ENCODE results near the gene HTR5A. TPM values are rescaled to one million over a fixed set of nuclear protein-coding genes. Genes with fewer than 3 reads are reported as not detected.

The HTR5A gene
- total and polyA plus RNA-seq, 2 experiments from 2014 or later: not detected

DNA sequence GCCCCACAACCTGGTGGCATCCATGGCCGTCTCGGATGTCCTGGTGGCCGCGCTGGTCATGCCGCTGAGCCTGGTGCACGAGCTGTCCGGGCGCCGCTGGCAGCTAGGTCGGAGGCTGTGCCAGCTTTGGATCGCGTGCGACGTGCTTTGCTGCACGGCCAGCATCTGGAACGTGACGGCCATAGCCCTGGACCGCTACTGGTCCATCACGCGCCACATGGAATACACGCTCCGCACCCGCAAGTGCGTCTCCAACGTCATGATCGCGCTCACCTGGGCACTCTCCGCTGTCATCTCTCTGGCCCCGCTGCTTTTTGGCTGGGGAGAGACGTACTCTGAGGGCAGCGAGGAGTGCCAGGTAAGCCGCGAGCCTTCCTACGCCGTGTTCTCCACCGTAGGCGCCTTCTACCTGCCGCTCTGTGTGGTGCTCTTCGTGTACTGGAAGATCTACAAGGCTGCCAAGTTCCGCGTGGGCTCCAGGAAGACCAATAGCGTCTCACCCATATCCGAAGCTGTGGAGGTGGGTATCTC is 1.1 kb downstream of the HTR5A start (continued):
- TF ChIP-seq, protein P1, sequence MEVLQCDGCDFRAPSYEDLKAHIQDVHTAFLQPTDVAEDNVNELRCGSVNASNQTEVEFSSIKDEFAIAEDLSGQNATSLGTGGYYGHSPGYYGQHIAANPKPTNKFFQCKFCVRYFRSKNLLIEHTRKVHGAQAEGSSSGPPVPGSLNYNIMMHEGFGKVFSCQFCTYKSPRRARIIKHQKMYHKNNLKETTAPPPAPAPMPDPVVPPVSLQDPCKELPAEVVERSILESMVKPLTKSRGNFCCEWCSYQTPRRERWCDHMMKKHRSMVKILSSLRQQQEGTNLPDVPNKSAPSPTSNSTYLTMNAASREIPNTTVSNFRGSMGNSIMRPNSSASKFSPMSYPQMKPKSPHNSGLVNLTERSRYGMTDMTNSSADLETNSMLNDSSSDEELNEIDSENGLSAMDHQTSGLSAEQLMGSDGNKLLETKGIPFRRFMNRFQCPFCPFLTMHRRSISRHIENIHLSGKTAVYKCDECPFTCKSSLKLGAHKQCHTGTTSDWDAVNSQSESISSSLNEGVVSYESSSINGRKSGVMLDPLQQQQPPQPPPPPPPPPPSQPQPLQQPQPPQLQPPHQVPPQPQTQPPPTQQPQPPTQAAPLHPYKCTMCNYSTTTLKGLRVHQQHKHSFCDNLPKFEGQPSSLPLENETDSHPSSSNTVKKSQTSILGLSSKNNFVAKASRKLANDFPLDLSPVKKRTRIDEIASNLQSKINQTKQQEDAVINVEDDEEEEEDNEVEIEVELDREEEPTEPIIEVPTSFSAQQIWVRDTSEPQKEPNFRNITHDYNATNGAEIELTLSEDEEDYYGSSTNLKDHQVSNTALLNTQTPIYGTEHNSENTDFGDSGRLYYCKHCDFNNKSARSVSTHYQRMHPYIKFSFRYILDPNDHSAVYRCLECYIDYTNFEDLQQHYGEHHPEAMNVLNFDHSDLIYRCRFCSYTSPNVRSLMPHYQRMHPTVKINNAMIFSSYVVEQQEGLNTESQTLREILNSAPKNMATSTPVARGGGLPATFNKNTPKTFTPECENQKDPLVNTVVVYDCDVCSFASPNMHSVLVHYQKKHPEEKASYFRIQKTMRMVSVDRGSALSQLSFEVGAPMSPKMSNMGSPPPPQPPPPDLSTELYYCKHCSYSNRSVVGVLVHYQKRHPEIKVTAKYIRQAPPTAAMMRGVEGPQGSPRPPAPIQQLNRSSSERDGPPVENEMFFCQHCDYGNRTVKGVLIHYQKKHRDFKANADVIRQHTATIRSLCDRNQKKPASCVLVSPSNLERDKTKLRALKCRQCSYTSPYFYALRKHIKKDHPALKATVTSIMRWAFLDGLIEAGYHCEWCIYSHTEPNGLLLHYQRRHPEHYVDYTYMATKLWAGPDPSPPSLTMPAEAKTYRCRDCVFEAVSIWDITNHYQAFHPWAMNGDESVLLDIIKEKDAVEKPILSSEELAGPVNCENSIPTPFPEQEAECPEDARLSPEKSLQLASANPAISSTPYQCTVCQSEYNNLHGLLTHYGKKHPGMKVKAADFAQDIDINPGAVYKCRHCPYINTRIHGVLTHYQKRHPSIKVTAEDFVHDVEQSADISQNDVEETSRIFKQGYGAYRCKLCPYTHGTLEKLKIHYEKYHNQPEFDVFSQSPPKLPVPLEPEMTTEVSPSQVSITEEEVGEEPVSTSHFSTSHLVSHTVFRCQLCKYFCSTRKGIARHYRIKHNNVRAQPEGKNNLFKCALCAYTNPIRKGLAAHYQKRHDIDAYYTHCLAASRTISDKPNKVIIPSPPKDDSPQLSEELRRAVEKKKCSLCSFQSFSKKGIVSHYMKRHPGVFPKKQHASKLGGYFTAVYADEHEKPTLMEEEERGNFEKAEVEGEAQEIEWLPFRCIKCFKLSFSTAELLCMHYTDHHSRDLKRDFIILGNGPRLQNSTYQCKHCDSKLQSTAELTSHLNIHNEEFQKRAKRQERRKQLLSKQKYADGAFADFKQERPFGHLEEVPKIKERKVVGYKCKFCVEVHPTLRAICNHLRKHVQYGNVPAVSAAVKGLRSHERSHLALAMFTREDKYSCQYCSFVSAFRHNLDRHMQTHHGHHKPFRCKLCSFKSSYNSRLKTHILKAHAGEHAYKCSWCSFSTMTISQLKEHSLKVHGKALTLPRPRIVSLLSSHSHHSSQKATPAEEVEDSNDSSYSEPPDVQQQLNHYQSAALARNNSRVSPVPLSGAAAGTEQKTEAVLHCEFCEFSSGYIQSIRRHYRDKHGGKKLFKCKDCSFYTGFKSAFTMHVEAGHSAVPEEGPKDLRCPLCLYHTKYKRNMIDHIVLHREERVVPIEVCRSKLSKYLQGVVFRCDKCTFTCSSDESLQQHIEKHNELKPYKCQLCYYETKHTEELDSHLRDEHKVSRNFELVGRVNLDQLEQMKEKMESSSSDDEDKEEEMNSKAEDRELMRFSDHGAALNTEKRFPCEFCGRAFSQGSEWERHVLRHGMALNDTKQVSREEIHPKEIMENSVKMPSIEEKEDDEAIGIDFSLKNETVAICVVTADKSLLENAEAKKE (CRISPR knock-in tag; IDR thresholded peaks at IDR 0.05): no peak
- TF ChIP-seq EZH2 (IDR thresholded peaks at IDR 0.05; ENCODE audit: low read depth, unreplicated experiment) (no peak), POLR2AphosphoS5 (IDR thresholded peaks at IDR 0.05; ENCODE audit: low read depth) (no peak), ZNF114 (CRISPR knock-in tag; IDR thresholded peaks at IDR 0.05) (no peak), JUNB (IDR thresholded peaks at IDR 0.05; ENCODE audit: unreplicated experiment) (no peak), EZH2phosphoT487 (IDR thresholded peaks at IDR 0.05; ENCODE audit: unreplicated experiment) (no peak), ZNF331 (CRISPR knock-in tag; IDR thresholded peaks at IDR 0.05; ENCODE audit: low read depth) (no peak), CREB1 (CRISPR knock-in tag; IDR thresholded peaks at IDR 0.05; ENCODE audit: low read depth) (no peak), STAT1 (IDR thresholded peaks at IDR 0.05; ENCODE audit: unreplicated experiment) (no peak), NANOG (IDR thresholded peaks at IDR 0.05; ENCODE audit: borderline replicate concordance) (no peak)
- TF ChIP-seq, protein P2, sequence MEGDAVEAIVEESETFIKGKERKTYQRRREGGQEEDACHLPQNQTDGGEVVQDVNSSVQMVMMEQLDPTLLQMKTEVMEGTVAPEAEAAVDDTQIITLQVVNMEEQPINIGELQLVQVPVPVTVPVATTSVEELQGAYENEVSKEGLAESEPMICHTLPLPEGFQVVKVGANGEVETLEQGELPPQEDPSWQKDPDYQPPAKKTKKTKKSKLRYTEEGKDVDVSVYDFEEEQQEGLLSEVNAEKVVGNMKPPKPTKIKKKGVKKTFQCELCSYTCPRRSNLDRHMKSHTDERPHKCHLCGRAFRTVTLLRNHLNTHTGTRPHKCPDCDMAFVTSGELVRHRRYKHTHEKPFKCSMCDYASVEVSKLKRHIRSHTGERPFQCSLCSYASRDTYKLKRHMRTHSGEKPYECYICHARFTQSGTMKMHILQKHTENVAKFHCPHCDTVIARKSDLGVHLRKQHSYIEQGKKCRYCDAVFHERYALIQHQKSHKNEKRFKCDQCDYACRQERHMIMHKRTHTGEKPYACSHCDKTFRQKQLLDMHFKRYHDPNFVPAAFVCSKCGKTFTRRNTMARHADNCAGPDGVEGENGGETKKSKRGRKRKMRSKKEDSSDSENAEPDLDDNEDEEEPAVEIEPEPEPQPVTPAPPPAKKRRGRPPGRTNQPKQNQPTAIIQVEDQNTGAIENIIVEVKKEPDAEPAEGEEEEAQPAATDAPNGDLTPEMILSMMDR (conservative IDR thresholded peaks at IDR 0.05; ENCODE audit: low read depth in 2 of 2): no peak
- TF ChIP-seq, protein P3, sequence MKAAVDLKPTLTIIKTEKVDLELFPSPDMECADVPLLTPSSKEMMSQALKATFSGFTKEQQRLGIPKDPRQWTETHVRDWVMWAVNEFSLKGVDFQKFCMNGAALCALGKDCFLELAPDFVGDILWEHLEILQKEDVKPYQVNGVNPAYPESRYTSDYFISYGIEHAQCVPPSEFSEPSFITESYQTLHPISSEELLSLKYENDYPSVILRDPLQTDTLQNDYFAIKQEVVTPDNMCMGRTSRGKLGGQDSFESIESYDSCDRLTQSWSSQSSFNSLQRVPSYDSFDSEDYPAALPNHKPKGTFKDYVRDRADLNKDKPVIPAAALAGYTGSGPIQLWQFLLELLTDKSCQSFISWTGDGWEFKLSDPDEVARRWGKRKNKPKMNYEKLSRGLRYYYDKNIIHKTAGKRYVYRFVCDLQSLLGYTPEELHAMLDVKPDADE (IDR thresholded peaks at IDR 0.05): no peak

Data from GM23338 (cell line).